HuH-7.5 (cell line): ENCODE data around the gene REEP1.
"Not testable (repeated sequence)": the region's sequence is repeated elsewhere in the genome, so short reads cannot be mapped to it uniquely, and the experiment has no call there.

Experiments
- DNase-seq: peaks from one replicate; pipeline ENCODE4 v3.0.0; 2011; ENCODE audit warnings: low spot score

Gene REEP1

GRCh38 chr2:86345783-86346370, 8.5 kb upstream of the REEP1 start:
- DNase-seq = not testable (repeated sequence)

GRCh38 chr2:86344404-86344803, 7.0 kb upstream of the REEP1 start:
- DNase-seq = no peak

GRCh38 chr2:86342488-86342887, 5.1 kb upstream of the REEP1 start:
- no peak for DNase-seq

- no peak for DNase-seq
Observed at GRCh38 chr2:86341470-86341869, 4.0 kb upstream of the REEP1 start.

GRCh38 chr2:86338778-86339295, 1.4 kb upstream of the REEP1 start:
- DNase-seq = no peak

GRCh38 chr2:86336675-86337243, 667 bp downstream of the REEP1 start:
- DNase-seq = peak; percentile 20

GRCh38 chr2:86335865-86336674, 1.4 kb downstream of the REEP1 start:
- DNase-seq = peak; percentile 12

GRCh38 chr2:86333378-86333777, 4.0 kb downstream of the REEP1 start:
- no peak for DNase-seq

- DNase-seq = no peak
Observed at GRCh38 chr2:86332654-86333053, 4.8 kb downstream of the REEP1 start.

- no peak for DNase-seq
Observed at GRCh38 chr2:86331384-86331783, 6.0 kb downstream of the REEP1 start.

- DNase-seq = no peak
Observed at GRCh38 chr2:86330001-86330400, 7.4 kb downstream of the REEP1 start.

- no peak for DNase-seq
Observed at GRCh38 chr2:86323273-86324021, 14.0 kb downstream of the REEP1 start.

GRCh38 chr2:86319700-86320580, 17.5 kb downstream of the REEP1 start:
- DNase-seq = no peak

- no peak for DNase-seq
Observed at GRCh38 chr2:86315084-86315483, 22.3 kb downstream of the REEP1 start.

GRCh38 chr2:86314125-86314524, 23.3 kb downstream of the REEP1 start:
- DNase-seq = no peak

- DNase-seq = no peak
Observed at GRCh38 chr2:86313341-86313740, 24.1 kb downstream of the REEP1 start.

- DNase-seq = no peak
Observed at GRCh38 chr2:86311879-86312278, 25.5 kb downstream of the REEP1 start.

GRCh38 chr2:86309966-86310365, 27.5 kb downstream of the REEP1 start:
- no peak for DNase-seq

GRCh38 chr2:86308984-86309695, 28.3 kb downstream of the REEP1 start:
- DNase-seq = no peak

- DNase-seq = no peak
Observed at GRCh38 chr2:86308356-86308755, 29.1 kb downstream of the REEP1 start.

GRCh38 chr2:86307431-86307830, 30.0 kb downstream of the REEP1 start:
- DNase-seq = no peak
